RPMI8226 (cell line): ENCODE data around the gene TCF21.
"Not testable (repeated sequence)": the region's sequence is repeated elsewhere in the genome, so short reads cannot be mapped to it uniquely, and the experiment has no call there.

ENCODE experiments used
- DNase-seq: peaks from one replicate; pipeline ENCODE4 v3.0.0-alpha.2; 2015

The TCF21 gene

DNA sequence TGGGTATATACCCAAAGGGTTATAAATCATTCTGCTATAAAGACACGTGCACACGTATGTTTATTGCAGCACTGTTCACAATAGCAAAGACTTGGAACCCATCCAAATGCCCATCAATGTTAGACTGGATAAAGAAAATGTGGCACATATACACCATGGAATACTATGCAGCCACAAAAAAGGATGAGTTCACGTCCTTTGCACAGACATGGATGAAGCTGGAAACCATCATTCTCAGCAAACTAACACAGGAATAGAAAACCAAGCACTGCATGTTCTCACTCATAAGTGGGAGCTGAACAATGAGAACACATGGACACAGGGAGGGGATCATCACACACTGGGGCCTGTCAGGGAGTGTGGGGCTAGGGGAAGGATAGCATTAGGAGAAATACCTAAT lies 47.4 kb downstream of the TCF21 start:
- not testable (repeated sequence) for DNase-seq

DNA sequence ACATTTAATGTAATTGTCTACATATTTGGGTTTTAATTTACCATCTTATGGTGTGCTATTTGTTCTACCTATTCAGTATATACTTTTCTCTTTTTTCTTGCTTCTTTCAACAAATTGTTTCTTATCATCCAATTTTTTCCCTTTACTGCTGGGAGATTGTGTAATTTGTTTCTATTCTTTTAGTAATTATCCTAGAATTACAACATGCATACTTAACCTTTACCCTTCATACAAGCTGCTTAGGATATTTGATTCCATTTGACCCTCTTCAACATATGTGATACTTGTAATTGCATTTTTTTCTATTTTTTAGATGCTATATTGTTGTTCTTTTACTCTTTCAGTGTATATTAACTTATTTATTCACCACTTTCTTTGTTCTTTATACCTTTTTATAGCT lies 49.0 kb downstream of the TCF21 start:
- DNase-seq = no peak

- DNase-seq = no peak
These were observed 49.6 kb downstream of the TCF21 start for GRCh38 chr6:133938533-133938932.

GRCh38 chr6:133939778-133940667 lies 51.1 kb downstream of the TCF21 start:
- DNase-seq = peak; percentile 9
